K562 (cell line): Measurements from ENCODE around the gene FRMD4A. TPM values are rescaled to one million over a fixed set of nuclear protein-coding genes. Genes with fewer than 3 reads are reported as not detected.

Source experiments
- ATAC-seq: fragments of 200-7000 bp; cut with Tn5 transposase; 3 replicates; pipeline ENCODE4 v1.9.1; 2020; ENCODE audit warnings: moderate library complexity
- BruUV-seq: library from RNA; stranded (reverse); fragments of 400-500 nt; replicated peaks from 2 replicates; lab custom pipeline; 2021; lab: Mats Ljungman, UMichigan
- CTCF ChIA-PET: fragments of 300-600 bp; formaldehyde crosslinking; extraction: SDS; loops from one replicate; lab custom pipeline; 2021; ENCODE audit warnings: low intra/inter-chr PET ratio; lab: Yijun Ruan, JAX
- POLR2A ChIA-PET: fragments of 300-600, 350-650 bp; sonication (Branson Sonifier 250); formaldehyde crosslinking; extraction: SDS; loops from one replicate; lab custom pipeline; 2021; ENCODE audit warnings: antibody characterized with exemption, inconsistent platforms; lab: Yijun Ruan, JAX
- DNase-seq, 4 experiments: peaks; one replicate each; pipeline versions ENCODE4 v3.0.0 to v3.0.0-alpha.2; 2011 to 2018; ENCODE audit warnings: low spot score in 3 of 4, mixed read lengths in 3 of 4; ENCODE audit errors: extremely low read depth in 1 of 4
- FAIRE-seq: peaks from 2 replicates; lab custom pipeline; 2011; peaks lifted over from hg19 to GRCh38; lab: Jason Lieb, UNC
- H2AFZ ChIP-seq: 2 replicates; pipeline ENCODE4 v1.6.0; 2011; ENCODE audit warnings: low read depth, low read length, control low read depth, inconsistent platforms
- H3K27ac ChIP-seq: fragments of 200-600 bp; 3 replicates; pipeline ENCODE4 v1.8.0; 2011; ENCODE audit warnings: low read depth, mild to moderate bottlenecking, control low read depth, inconsistent platforms, low read length, moderate library complexity, mixed read lengths; ENCODE audit errors: extremely low read depth
- H3K27me3 ChIP-seq, 2 experiments: fragments of 300-600 bp in 1 of 2; 2 replicates in 1 of 2; 3 replicates in 1 of 2; pipeline versions ENCODE4 v1.6.0 to v1.8.0; 2011; ENCODE audit warnings: inconsistent platforms in 2 of 2, low read length in 2 of 2, mild to moderate bottlenecking in 1 of 2, mixed read lengths in 1 of 2, moderate library complexity in 1 of 2; ENCODE audit not compliant: control insufficient read depth in 2 of 2, insufficient read depth in 2 of 2
- H3K36me3 ChIP-seq: fragments of 300-600 bp; 3 replicates; pipeline ENCODE4 v1.8.0; 2011; ENCODE audit warnings: mild to moderate bottlenecking, low read length, inconsistent platforms; ENCODE audit not compliant: control insufficient read depth, insufficient read depth
- H3K4me1 ChIP-seq, 2 experiments: fragments of 200-600 bp in 1 of 2; replicated peaks in 1 of 2; 2 replicates in 1 of 2; 3 replicates in 1 of 2; pipeline versions ENCODE4 v1.5.1 to v1.8.0; 2011; ENCODE audit warnings: inconsistent platforms in 2 of 2, low read length in 2 of 2, mild to moderate bottlenecking in 1 of 2, mixed read lengths in 1 of 2, moderate library complexity in 1 of 2; ENCODE audit not compliant: control insufficient read depth in 2 of 2, insufficient read depth in 2 of 2
- H3K4me2 ChIP-seq: 2 replicates; pipeline ENCODE4 v1.6.1; 2011; ENCODE audit warnings: low read length, control low read depth, inconsistent platforms, mixed read lengths; ENCODE audit not compliant: insufficient read depth
- H3K4me3 ChIP-seq: fragments of 200-600 bp; sonication (generic), shearing (Covaris generic); 2 replicates; pipeline ENCODE4 v1.5.1; 2016; ENCODE audit warnings: control low read depth, inconsistent platforms
- H3K79me2 ChIP-seq: fragments of 200-600 bp; 3 replicates; pipeline ENCODE4 v1.8.0; 2011; ENCODE audit warnings: low read length, inconsistent platforms; ENCODE audit not compliant: control insufficient read depth, insufficient read depth
- H3K9ac ChIP-seq, 2 experiments: 2 replicates each; pipeline versions ENCODE4 v1.6.0 to v1.6.1; 2011; ENCODE audit warnings: low read depth in 2 of 2, low read length in 2 of 2, control low read depth in 1 of 2, inconsistent platforms in 1 of 2, mild to moderate bottlenecking in 1 of 2, mixed read lengths in 1 of 2; ENCODE audit not compliant: insufficient read depth in 1 of 2
- H3K9me1 ChIP-seq: one replicate; pipeline ENCODE4 v1.6.0; 2011; ENCODE audit warnings: inconsistent platforms, mild to moderate bottlenecking, low read length, moderate library complexity; ENCODE audit not compliant: control insufficient read depth, insufficient read depth
- H3K9me3 ChIP-seq: replicated peaks from 2 replicates; pipeline ENCODE4 v1.5.1; 2011; ENCODE audit warnings: low read depth, low read length, inconsistent platforms; ENCODE audit not compliant: control insufficient read depth, insufficient read depth
- H4K20me1 ChIP-seq: replicated peaks from 2 replicates; pipeline ENCODE4 v1.6.1; 2011; ENCODE audit warnings: low read length, inconsistent platforms, mixed read lengths; ENCODE audit not compliant: control insufficient read depth, insufficient read depth
- ELK1 ChIP-seq: sonication (generic); formaldehyde crosslinking; IDR thresholded peaks from 2 replicates; pipeline ENCODE4 v1.8.1; 2022; ENCODE audit warnings: missing genetic modification reagents
- ETV1 ChIP-seq: fragments of 450-650 bp; conservative IDR thresholded peaks from 2 replicates; pipeline ENCODE4 v1.6.1; 2016; ENCODE audit warnings: missing genetic modification characterization, control low read depth, low read depth, missing compliant biosample characterization
- GABPB2 ChIP-seq: fragments of 250-450 bp; sonication (Bioruptor Pico); conservative IDR thresholded peaks from 2 replicates; pipeline ENCODE4 v1.5.1; 2021; ENCODE audit warnings: mild to moderate bottlenecking
- GMEB1 ChIP-seq: fragments of 250-450 bp; sonication (Bioruptor Pico); IDR thresholded peaks from 2 replicates; pipeline ENCODE4 v1.4.0; 2020; ENCODE audit warnings: mild to moderate bottlenecking
- HCFC1 ChIP-seq: IDR thresholded peaks from 2 replicates; pipeline ENCODE4 v1.6.1; 2012; ENCODE audit warnings: low read depth, low read length, improper control_type of control experiment
- HDAC6 ChIP-seq: IDR thresholded peaks from 2 replicates; pipeline ENCODE4 v1.6.1; 2012; ENCODE audit warnings: low read depth, mild to moderate bottlenecking, control low read depth, inconsistent platforms, low read length, moderate library complexity
- HEY1 ChIP-seq: fragments of 250-450 bp; sonication (Bioruptor Pico); IDR thresholded peaks from 2 replicates; pipeline ENCODE4 v1.5.0; 2020; ENCODE audit warnings: mild to moderate bottlenecking, moderate library complexity, borderline replicate concordance
- HSF4 ChIP-seq: fragments of 250-450 bp; sonication (Bioruptor Pico); IDR thresholded peaks from 2 replicates; pipeline ENCODE4 v2.1.2; 2022; ENCODE audit warnings: mild to moderate bottlenecking, moderate library complexity, borderline replicate concordance
- ILF3 ChIP-seq: fragments of 450-650 bp; IDR thresholded peaks from 2 replicates; pipeline ENCODE4 v1.6.1; 2018; ENCODE audit warnings: antibody characterized with exemption, mild to moderate bottlenecking, moderate library complexity, borderline replicate concordance
- KLF6 ChIP-seq: fragments of 250-450 bp; sonication (Bioruptor Pico); IDR thresholded peaks from 2 replicates; pipeline ENCODE4 v1.4.0; 2020; ENCODE audit warnings: mild to moderate bottlenecking, moderate library complexity, borderline replicate concordance
- MAFK ChIP-seq: IDR thresholded peaks from 2 replicates; pipeline ENCODE4 v1.6.1; 2011; ENCODE audit warnings: low read length, improper control_type of control experiment
- NFE2L1 ChIP-seq: fragments of 450-650 bp; IDR thresholded peaks from 2 replicates; pipeline ENCODE4 v1.6.1; 2016; ENCODE audit warnings: missing genetic modification characterization, low read depth, mild to moderate bottlenecking, missing compliant biosample characterization, moderate library complexity, borderline replicate concordance
- PHF20 ChIP-seq: fragments of 450-650 bp; IDR thresholded peaks from 2 replicates; pipeline ENCODE4 v1.6.1; 2018; ENCODE audit not compliant: partially characterized antibody
- POU5F1 ChIP-seq: fragments of 150-350 bp; IDR thresholded peaks from 2 replicates; pipeline ENCODE4 v1.6.1; 2014; ENCODE audit warnings: borderline replicate concordance, low read length, low read depth, mild to moderate bottlenecking; ENCODE audit not compliant: partially characterized antibody
- TCF7 ChIP-seq: sonication (generic); IDR thresholded peaks from 2 replicates; pipeline ENCODE4 v1.6.1; 2016; ENCODE audit warnings: antibody characterized with exemption, borderline replicate concordance
- ZNF518B ChIP-seq: fragments of 250-450 bp; sonication (Bioruptor Pico); IDR thresholded peaks from 2 replicates; pipeline ENCODE4 v1.5.0; 2021; ENCODE audit warnings: mild to moderate bottlenecking, moderate library complexity
- ZNF717 ChIP-seq: fragments of 250-450 bp; sonication (Bioruptor Pico); IDR thresholded peaks from 2 replicates; pipeline ENCODE4 v1.5.0; 2021
- in situ Hi-C: fragments of 300-500 bp; cut with MboI; formaldehyde crosslinking; loops from 4 replicates; pipeline ENCODE4 v1.15.0; 2018; ENCODE audit warnings: inconsistent platforms, mixed read lengths
- intact Hi-C: fragments of 100-400 bp; cut with micrococcal nuclease; formaldehyde crosslinking; loops from 2 replicates; pipeline ENCODE4 v1.14.2; 2022
- polyA plus RNA-seq, 8 experiments: library from polyadenylated mRNA; depleted of rRNA in 4 of 8; stranded (reverse) in 5 of 8; unstranded in 3 of 8; fragments of >200 nt; fragmentation: Nextera tagmentation in 2 of 8; fragmentation: Illumina TruSeq in 1 of 8; extraction: Ambion mirVana in 2 of 8; extraction: Trizol in 1 of 8; gene quantifications; 2 replicates each; pipeline versions ENCODE4 v1.2.1 to v1.2.3, GENCODE V29; 2011 to 2014; ENCODE audit warnings: inconsistent platforms in 1 of 8, missing spikeins in 1 of 8
- total RNA-seq, 7 experiments: library from RNA; depleted of rRNA in 6 of 7; stranded (reverse); fragments of >200 nt in 6 of 7; fragmentation: Illumina TruSeq in 2 of 7; extraction: Trizol in 2 of 7; gene quantifications; 2 replicates each; pipeline versions ENCODE4 v1.2.1 to v1.2.3, GENCODE V29; 2011 to 2021; ENCODE audit warnings: low replicate concordance in 1 of 7

The FRMD4A gene
- total and polyA plus RNA-seq, 9 of the 15 experiments (the other 6 are each of a cell fraction or from before 2014, with no cell fraction given), result 0.80 to 5.2 (median 3.0) TPM

- in situ Hi-C loops, result no loop called here
- Histone ChIP-seq H2AFZ (no peak overlapping the region), H3K9ac (no peak overlapping the region), H3K27ac (no peak overlapping the region), H4K20me1 (no peaks in the 10 kb centered on the region), H3K4me2 (no peak overlapping the region), H3K4me3 (no peak overlapping the region), H3K9me1 (no peaks in the 10 kb centered on the region), H3K4me1 (no peaks in the 10 kb centered on the region; a peak in 1 of 5 replicates), H3K36me3 (no peaks in the 10 kb centered on the region), H3K27me3 (peaks cover 5 to 9% of the 10 kb centered on the region in 2 experiments; a peak in 3 of 5 replicates), H3K79me2 (no peaks in the 10 kb centered on the region), H3K9me3 (0 out of 2 replicates have a peak, but pooled peaks cover 2% of the 10 kb centered on the region)
- no peak for DNase-seq
- no peak for FAIRE-seq
- ATAC-seq, result no peak
- intact Hi-C loops, result no loop called here
- CTCF ChIA-PET, result no interaction called here
- BruUV-seq, result no TSS peak
- POLR2A ChIA-PET, result interaction anchor here (0.9 kb wide), 1 partner anchor 302 kb away, joined by 3 read pairs; no protein-coding TSS in a partner anchor
- TF ChIP-seq ZNF518B (CRISPR knock-in tag) (no peak), HDAC6 (no peak), KLF6 (CRISPR knock-in tag) (no peak), TCF7 (no peak), NFE2L1 (no peak), ILF3 (no peak), ELK1 (CRISPR knock-in tag) (no peak), GMEB1 (CRISPR knock-in tag) (no peak), HCFC1 (no peak), HEY1 (CRISPR knock-in tag) (no peak), PHF20 (no peak), POU5F1 (no peak), ZNF717 (no peak), HSF4 (CRISPR knock-in tag) (no peak), MAFK (no peak), GABPB2 (no peak), ETV1 (tag) (no peak)
- TF ChIP-seq, all 486 proteins: peak for 0
Observed at GRCh38 chr10:13815756-13816155, 515.0 kb downstream of the FRMD4A start.
